Upper lobe of left lung (tissue), 6 donors: Measurements from ENCODE around the gene NSD2. TPM values are rescaled to one million over a fixed set of nuclear protein-coding genes. Genes with fewer than 3 reads are reported as not detected.

ENCODE experiments used
- ATAC-seq, 2 donors: fragments of 200-7000 bp; cut with Tn5 transposase; one replicate each; pipeline ENCODE4 v1.9.1; 2022; ENCODE audit warnings: mild to moderate bottlenecking in 2 of 2, moderate library complexity in 2 of 2; ENCODE audit not compliant: low FRiP score in 2 of 2
- DNase-seq, 2 donors: peaks; one replicate each; pipeline ENCODE4 v3.0.0-alpha.2; 2019 to 2020
- H3K27ac ChIP-seq, 4 donors: fragments of 200-600 bp; sonication (generic); one replicate each; pipeline ENCODE4 v1.5.1; 2016 to 2019
- H3K27me3 ChIP-seq, 4 donors: fragments of 200-600 bp; sonication (generic); one replicate each; pipeline ENCODE4 v1.5.1; 2017 to 2019
- H3K36me3 ChIP-seq, 4 donors: fragments of 200-600 bp; sonication (generic); one replicate each; pipeline ENCODE4 v1.5.1; 2016 to 2019
- H3K4me1 ChIP-seq, 4 donors: fragments of 200-600 bp; sonication (generic); one replicate each; pipeline ENCODE4 v1.5.1; 2018 to 2019
- H3K4me3 ChIP-seq, 4 donors: fragments of 200-600 bp; sonication (generic); one replicate each; pipeline ENCODE4 v1.5.1; 2017 to 2019; ENCODE audit warnings: mild to moderate bottlenecking in 2 of 4, moderate library complexity in 1 of 4
- H3K9me3 ChIP-seq, 4 donors: fragments of 200-600 bp; sonication (generic); one replicate each; pipeline ENCODE4 v1.5.1; 2018 to 2019
- CTCF ChIP-seq, 6 experiments: fragments of 450-650 bp in 4 of 6; fragments of 200-600 bp in 2 of 6; sonication (generic) in 2 of 6; IDR thresholded peaks; one replicate each; pipeline ENCODE4 v1.5.1; 2016 to 2019; ENCODE audit warnings: antibody characterized with exemption in 6 of 6
- EP300 ChIP-seq, 4 donors: sonication (generic); formaldehyde crosslinking; IDR thresholded peaks; one replicate each; pipeline ENCODE4 v1.5.1; 2017; ENCODE audit warnings: antibody characterized with exemption in 4 of 4, control low read depth in 2 of 4
- POLR2A ChIP-seq, 4 donors: fragments of 450-650 bp; IDR thresholded peaks; one replicate each; pipeline ENCODE4 v1.5.1; 2016 to 2017; ENCODE audit warnings: antibody characterized with exemption in 4 of 4, mild to moderate bottlenecking in 2 of 4
- POLR2AphosphoS5 ChIP-seq, 2 donors: sonication (generic); formaldehyde crosslinking; IDR thresholded peaks; one replicate each; pipeline ENCODE4 v1.5.1; 2017; ENCODE audit warnings: antibody characterized with exemption in 2 of 2
- WGBS, 2 donors: methylation state at CpG; one replicate each; pipeline ENCODE4 v1.1.5; 2017 to 2018; 5-methylcytosine and 5-hydroxymethylcytosine counted together
- total RNA-seq, 6 donors: library from RNA; depleted of rRNA in 4 of 6; stranded (reverse); fragments of >200 nt in 4 of 6; gene quantifications; one replicate each; pipeline versions ENCODE4 v1.1.0 to v1.2.1, GENCODE V29; 2016 to 2021
- donor health status: DM: no; HTN: no; CAD: no; lungs with moderate emphysema.
- donor health status: DM: no; HTN: yes; CAD: no; lungs with severe emphysema.

NSD2 gene
- total RNA-seq, 6 donors from 2014 or later, result 35.7 to 164 (median 53.1) TPM

GRCh38 chr4:1863297-1864033, 7.7 kb upstream of the NSD2 start:
- no peak for ATAC-seq
- Histone ChIP-seq H3K4me1 (peaks cover 0 to 10% (median 6%) of the 10 kb centered on the region in 4 donors), H3K27me3 (peaks cover 0 to 8% (median 0%) of the 10 kb centered on the region in 4 donors), H3K4me3 (no peak overlapping the region), H3K27ac (no peak overlapping the region), H3K36me3 (no peaks in the 10 kb centered on the region), H3K9me3 (no peaks in the 10 kb centered on the region)
- 78 to 91% methylated on average over 7 to 11 of the region's 11 CpGs for WGBS, 2 donors
- TF ChIP-seq CTCF (IDR thresholded peaks at IDR 0.05) (no peak), EP300 (IDR thresholded peaks at IDR 0.05) (no peak), POLR2AphosphoS5 (IDR thresholded peaks at IDR 0.05) (no peak), POLR2A (IDR thresholded peaks at IDR 0.05) (no peak)
- no peak for DNase-seq

- Histone ChIP-seq H3K4me1 (peaks cover 0 to 10% (median 7%) of the 10 kb centered on the region in 4 donors), H3K27me3 (peaks cover 0 to 8% (median 0%) of the 10 kb centered on the region in 4 donors), H3K36me3 (no peaks in the 10 kb centered on the region), H3K9me3 (no peaks in the 10 kb centered on the region), H3K27ac (no peak overlapping the region), H3K4me3 (no peak overlapping the region)
- ATAC-seq (no peak), DNase-seq (peak in 1 of 2 donors; percentile 42)
- 88 to 89% methylated on average over 12 to 16 of the region's 17 CpGs for whole genome bisulfite sequencing, 2 donors
- no peak for TF ChIP-seq EP300 (IDR thresholded peaks at IDR 0.05)
- no peak for TF ChIP-seq CTCF (IDR thresholded peaks at IDR 0.05)
- no peak for TF ChIP-seq POLR2A (IDR thresholded peaks at IDR 0.05)
- no peak for TF ChIP-seq POLR2AphosphoS5 (IDR thresholded peaks at IDR 0.05)
Observed at GRCh38 chr4:1864076-1865008, 6.9 kb upstream of the NSD2 start.

GRCh38 chr4:1866189-1866661, 5.0 kb upstream of the NSD2 start:
- Histone ChIP-seq H3K4me1 (peaks cover 7 to 22% (median 14%) of the 10 kb centered on the region in 4 donors), H3K9me3 (no peaks in the 10 kb centered on the region), H3K4me3 (no peak overlapping the region), H3K27ac (no peak overlapping the region), H3K36me3 (no peaks in the 10 kb centered on the region), H3K27me3 (peaks cover 0 to 8% (median 0%) of the 10 kb centered on the region in 4 donors)
- no peak for TF ChIP-seq POLR2A (IDR thresholded peaks at IDR 0.05)
- ATAC-seq (no peak), DNase-seq (no peak)
- 80 to 82% methylated on average over 2 to 7 of the region's 7 CpGs for WGBS, 2 donors

- ATAC-seq (no peak), DNase-seq (no peak)
- H3K27me3 ChIP-seq, result peaks cover 0 to 4% (median 0%) of the 10 kb centered on the region in 4 donors
- peaks cover 13 to 28% (median 18%) of the 10 kb centered on the region in 4 donors for H3K4me1 ChIP-seq
- WGBS, 2 donors, result 79 to 86% methylated on average over 5 of the region's 5 CpGs
- no peak overlapping the region for H3K27ac ChIP-seq
- no peaks in the 10 kb centered on the region for H3K9me3 ChIP-seq
- H3K4me3 ChIP-seq, result no peak overlapping the region
- no peaks in the 10 kb centered on the region for H3K36me3 ChIP-seq
- no peak for TF ChIP-seq POLR2AphosphoS5 (IDR thresholded peaks at IDR 0.05)
- TF ChIP-seq POLR2A (IDR thresholded peaks at IDR 0.05), result no peak
- TF ChIP-seq EP300 (IDR thresholded peaks at IDR 0.05), result no peak
- no peak for TF ChIP-seq CTCF (IDR thresholded peaks at IDR 0.05)
Observed at GRCh38 chr4:1868293-1868692, 2.9 kb upstream of the NSD2 start.

- no peaks in the 10 kb centered on the region for H3K27me3 ChIP-seq
- DNase-seq, result no peak
- TF ChIP-seq POLR2A (IDR thresholded peaks at IDR 0.05) (no peak), CTCF (IDR thresholded peaks at IDR 0.05) (no peak), EP300 (IDR thresholded peaks at IDR 0.05) (no peak), POLR2AphosphoS5 (IDR thresholded peaks at IDR 0.05) (no peak)
- H3K9me3 ChIP-seq, result no peaks in the 10 kb centered on the region
- no peak overlapping the region for H3K27ac ChIP-seq
- ATAC-seq, result no peak
- WGBS, 2 donors, result 95 to 96% methylated on average over 3 of the region's 3 CpGs
- peaks cover 13 to 33% (median 20%) of the 10 kb centered on the region in 4 donors for H3K4me1 ChIP-seq
- no peaks in the 10 kb centered on the region for H3K36me3 ChIP-seq
- H3K4me3 ChIP-seq, result no peak overlapping the region
Observed at GRCh38 chr4:1868912-1869311, 2.3 kb upstream of the NSD2 start.
